SK-N-SH (cell line): Measurements from ENCODE around the gene PIP5K1C.

Experiments used
- CTCF ChIP-seq: fragments of 200-600 bp; sonication (generic); IDR thresholded peaks from 2 replicates; pipeline ENCODE4 v1.6.1; 2017; ENCODE audit warnings: antibody characterized with exemption, mild to moderate bottlenecking, moderate library complexity
- GATA2 ChIP-seq: sonication (generic); formaldehyde crosslinking; IDR thresholded peaks from 2 replicates; pipeline ENCODE4 v1.5.0; 2020; ENCODE audit warnings: mild to moderate bottlenecking, missing genetic modification reagents
- MXI1 ChIP-seq: IDR thresholded peaks from 2 replicates; pipeline ENCODE4 v1.6.1; 2012; ENCODE audit warnings: mild to moderate bottlenecking, low read depth, low read length, improper control_type of control experiment
- POLR2AphosphoS5 ChIP-seq: IDR thresholded peaks from 2 replicates; pipeline ENCODE4 v1.6.1; 2012; ENCODE audit warnings: low read depth, low read length
- RCOR1 ChIP-seq: fragments of 150-350 bp; IDR thresholded peaks from 2 replicates; pipeline ENCODE4 v1.6.1; 2017; ENCODE audit warnings: antibody characterized with exemption, low read length
- TAF1 ChIP-seq: IDR thresholded peaks from 2 replicates; pipeline ENCODE4 v1.6.1; 2012; ENCODE audit warnings: low read depth, mild to moderate bottlenecking, low read length, moderate library complexity, borderline replicate concordance
- TEAD4 ChIP-seq: IDR thresholded peaks from 2 replicates; pipeline ENCODE4 v1.4.0; 2012; ENCODE audit warnings: mild to moderate bottlenecking, borderline replicate concordance; ENCODE audit not compliant: insufficient read depth
- USF2 ChIP-seq: fragments of 150-350 bp; IDR thresholded peaks from 2 replicates; pipeline ENCODE4 v1.6.1; 2017; ENCODE audit warnings: antibody characterized with exemption, low read length, low read depth, borderline replicate concordance

- TF ChIP-seq MXI1, result no peak
- TF ChIP-seq CTCF, result no peak
- no peak for TF ChIP-seq POLR2AphosphoS5
- TF ChIP-seq TEAD4, result no peak
- TF ChIP-seq USF2, result no peak
- TF ChIP-seq GATA2 (CRISPR knock-in tag), result no peak
- no peak for TF ChIP-seq TAF1
- no peak for TF ChIP-seq RCOR1
These were observed 87.9 kb downstream of the PIP5K1C start for GRCh38 chr19:3612330-3612729.
